Thoracic aorta (tissue), 2 donors: ENCODE results near the gene SEMA3D. TPM values are rescaled to one million over a fixed set of nuclear protein-coding genes. Genes with fewer than 3 reads are reported as not detected.

ENCODE experiments used
- ATAC-seq: fragments of 150-250 bp; one replicate; pipeline ENCODE4 v1.8.0; 2017; ENCODE audit warnings: low read depth; ENCODE audit not compliant: insufficient number of reproducible peaks, low FRiP score
- DNase-seq: peaks from one replicate; pipeline ENCODE4 v3.0.0-alpha.2; 2020; ENCODE audit warnings: low spot score
- H3K27ac ChIP-seq, 2 donors: fragments of 200-600 bp; sonication (generic); 1 replicate in 1 of 2; 2 replicates in 1 of 2; pipeline ENCODE4 v1.5.1; 2016; ENCODE audit warnings: mild to moderate bottlenecking in 2 of 2, moderate library complexity in 2 of 2
- H3K27me3 ChIP-seq: fragments of 200-600 bp; sonication (generic); replicated peaks from 2 replicates; pipeline ENCODE4 v1.6.0; 2016; ENCODE audit warnings: mild to moderate bottlenecking; ENCODE audit not compliant: insufficient read depth
- H3K36me3 ChIP-seq: fragments of 200-600 bp; sonication (generic); one replicate; pipeline ENCODE4 v1.5.1; 2016
- H3K4me1 ChIP-seq, 2 donors: fragments of 200-600 bp; sonication (generic); 1 replicate in 1 of 2; 2 replicates in 1 of 2; pipeline versions ENCODE4 v1.5.1 to v1.6.0; 2016; ENCODE audit warnings: low read depth in 2 of 2, mild to moderate bottlenecking in 1 of 2; ENCODE audit not compliant: control insufficient read depth in 1 of 2
- H3K4me3 ChIP-seq: fragments of 200-600 bp; sonication (generic); 2 replicates; pipeline ENCODE4 v1.5.1; 2016; ENCODE audit warnings: mild to moderate bottlenecking
- H3K9me3 ChIP-seq: fragments of 200-600 bp; sonication (generic); 2 replicates; pipeline ENCODE4 v1.5.1; 2016
- CTCF ChIP-seq: fragments of 200-600 bp; sonication (generic); IDR thresholded peaks from one replicate; pipeline ENCODE4 v1.5.1; 2019; ENCODE audit warnings: antibody characterized with exemption
- total RNA-seq, 2 donors: library from RNA; depleted of rRNA; stranded (reverse); fragments of >200 nt; gene quantifications; one replicate each; pipeline versions ENCODE4 v1.1.0 to v1.2.3, GENCODE V29; 2016

Gene SEMA3D
- total RNA-seq, 2 donors from 2014 or later = 18.5 to 22.8 TPM

DNA sequence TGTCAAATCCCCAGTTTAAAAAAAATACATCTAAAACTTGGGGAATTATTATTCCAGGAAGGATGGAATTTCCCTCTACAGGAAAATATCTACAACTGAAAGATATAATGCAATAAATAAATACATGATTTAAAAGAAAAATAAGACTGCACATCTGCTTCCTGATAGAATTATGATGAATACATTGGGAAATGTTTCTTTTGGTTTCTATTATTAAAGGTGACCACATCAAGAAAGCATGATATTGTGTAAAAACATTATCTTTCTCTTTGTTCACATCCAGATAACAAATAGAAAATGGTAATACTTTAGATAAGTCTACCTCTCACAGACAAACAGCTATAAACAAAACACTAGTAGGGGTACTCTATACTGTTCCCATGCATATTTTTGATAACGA, 19.2 kb downstream of the SEMA3D start:
- no peak for TF ChIP-seq CTCF
- no peaks in the 10 kb centered on the region for H3K9me3 ChIP-seq
- no peak for DNase-seq
- no peaks in the 10 kb centered on the region for H3K27me3 ChIP-seq
- peaks cover 12 to 28% of the 10 kb centered on the region in 2 donors for H3K4me1 ChIP-seq
- no peak overlapping the region for H3K27ac ChIP-seq
- no peak for ATAC-seq
- no peak overlapping the region for H3K4me3 ChIP-seq
- H3K36me3 ChIP-seq = no peaks in the 10 kb centered on the region

- Histone ChIP-seq H3K4me3 (no peak overlapping the region), H3K36me3 (no peaks in the 10 kb centered on the region), H3K4me1 (peaks cover 12 to 32% of the 10 kb centered on the region in 2 donors), H3K9me3 (no peaks in the 10 kb centered on the region), H3K27me3 (no peaks in the 10 kb centered on the region), H3K27ac (no peak overlapping the region)
- no peak for DNase-seq
- ATAC-seq = no peak
- no peak for TF ChIP-seq CTCF
Observed at GRCh38 chr7:85165263-85165662, 21.6 kb downstream of the SEMA3D start.

- no peak for TF ChIP-seq CTCF
- H3K27me3 ChIP-seq = no peaks in the 10 kb centered on the region
- no peaks in the 10 kb centered on the region for H3K9me3 ChIP-seq
- no peak overlapping the region for H3K27ac ChIP-seq
- DNase-seq (no peak), ATAC-seq (no peak)
- H3K4me3 ChIP-seq = no peak overlapping the region
- H3K4me1 ChIP-seq = peaks cover 12 to 32% of the 10 kb centered on the region in 2 donors
- no peaks in the 10 kb centered on the region for H3K36me3 ChIP-seq
Observed at GRCh38 chr7:85164376-85164775, 22.5 kb downstream of the SEMA3D start.

DNA sequence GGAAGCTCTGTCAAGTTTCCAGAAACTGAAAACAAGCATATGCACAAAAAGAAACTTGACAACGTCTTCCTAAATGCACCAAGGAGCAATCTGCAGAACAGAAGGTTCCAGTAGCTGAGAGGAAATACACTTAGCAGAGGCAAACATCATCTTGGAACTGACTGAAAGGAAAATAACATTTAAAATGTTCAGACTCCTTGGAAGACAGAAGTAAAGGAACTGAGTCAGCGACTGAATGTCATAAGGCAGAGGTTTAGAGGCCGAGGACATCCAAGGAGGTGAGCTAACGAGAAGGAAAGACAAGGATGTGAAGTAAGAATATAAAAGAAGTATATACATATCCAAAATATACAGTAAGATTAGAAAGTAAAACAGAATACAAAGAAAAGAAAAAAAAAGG, 24.1 kb downstream of the SEMA3D start:
- no peaks in the 10 kb centered on the region for H3K27me3 ChIP-seq
- H3K9me3 ChIP-seq = no peaks in the 10 kb centered on the region
- H3K36me3 ChIP-seq = no peaks in the 10 kb centered on the region
- no peak overlapping the region for H3K27ac ChIP-seq
- H3K4me1 ChIP-seq = peaks cover 12 to 32% of the 10 kb centered on the region in 2 donors
- DNase-seq = no peak
- TF ChIP-seq CTCF = no peak
- no peak for ATAC-seq
- H3K4me3 ChIP-seq = peak overlapping the region; percentile 53

DNA sequence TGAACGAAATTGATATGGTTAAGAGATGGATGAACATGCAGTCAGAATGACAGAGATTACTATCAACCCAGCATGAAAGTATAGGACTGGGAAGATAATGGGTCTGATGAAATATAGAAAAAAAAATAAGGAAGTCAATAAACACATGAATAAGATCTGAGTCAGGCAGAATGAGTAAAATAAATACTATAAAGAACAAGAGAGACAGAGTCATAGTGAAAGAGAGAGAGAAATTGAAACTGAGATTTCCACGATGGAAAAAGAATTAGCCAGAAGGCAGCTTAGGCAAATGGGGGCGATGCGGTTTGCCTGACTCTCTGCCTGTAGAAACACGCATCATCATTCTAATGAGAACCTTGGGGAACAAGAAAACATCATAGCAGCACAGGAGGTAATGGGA, 26.6 kb downstream of the SEMA3D start:
- DNase-seq = no peak

More for the DNA sequence above, 26.6 kb downstream of the SEMA3D start:
- Histone ChIP-seq H3K36me3 (no peaks in the 10 kb centered on the region), H3K4me1 (peaks cover 0 to 16% of the 10 kb centered on the region in 2 donors), H3K27me3 (no peaks in the 10 kb centered on the region), H3K4me3 (peak overlapping the region; percentile 33), H3K27ac (no peak overlapping the region), H3K9me3 (no peaks in the 10 kb centered on the region)
- TF ChIP-seq CTCF = no peak
- no peak for ATAC-seq
